PC-3 (cell line): ENCODE results near the gene CASQ2.

Experiments used
- EZH2phosphoT487 ChIP-seq: fragments of 300-600 bp; sonication (generic); IDR thresholded peaks from 2 replicates; pipeline ENCODE4 v1.6.1; 2018; ENCODE audit warnings: mild to moderate bottlenecking, antibody characterized with exemption, low read length, borderline replicate concordance
- TF ChIP-seq, protein P1 (sequence below): fragments of 300-600 bp; sonication (generic); conservative IDR thresholded peaks from 2 replicates; pipeline ENCODE4 v1.5.1; 2017; ENCODE audit warnings: antibody characterized with exemption, low read depth, mild to moderate bottlenecking, low read length

DNA sequence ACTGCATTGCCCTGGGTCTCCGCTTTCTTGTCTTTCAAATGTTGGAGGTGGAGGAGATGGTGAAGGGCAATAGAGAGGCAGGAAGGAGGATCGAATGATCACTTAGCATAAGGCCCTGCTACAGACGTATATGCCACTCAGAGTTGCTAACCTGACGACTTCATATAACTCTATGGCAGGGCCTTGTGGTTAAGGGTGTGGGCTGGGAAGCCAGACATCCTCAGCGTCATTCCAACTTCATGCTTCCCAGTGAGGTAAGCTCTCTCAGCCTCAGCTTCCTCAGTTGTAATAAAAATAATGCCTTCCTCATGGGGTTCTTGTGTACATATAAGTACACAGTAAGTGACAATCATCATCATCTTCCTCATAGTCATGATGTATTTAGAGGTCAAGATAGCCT is 54.6 kb downstream of the CASQ2 start:
- TF ChIP-seq, protein P1, sequence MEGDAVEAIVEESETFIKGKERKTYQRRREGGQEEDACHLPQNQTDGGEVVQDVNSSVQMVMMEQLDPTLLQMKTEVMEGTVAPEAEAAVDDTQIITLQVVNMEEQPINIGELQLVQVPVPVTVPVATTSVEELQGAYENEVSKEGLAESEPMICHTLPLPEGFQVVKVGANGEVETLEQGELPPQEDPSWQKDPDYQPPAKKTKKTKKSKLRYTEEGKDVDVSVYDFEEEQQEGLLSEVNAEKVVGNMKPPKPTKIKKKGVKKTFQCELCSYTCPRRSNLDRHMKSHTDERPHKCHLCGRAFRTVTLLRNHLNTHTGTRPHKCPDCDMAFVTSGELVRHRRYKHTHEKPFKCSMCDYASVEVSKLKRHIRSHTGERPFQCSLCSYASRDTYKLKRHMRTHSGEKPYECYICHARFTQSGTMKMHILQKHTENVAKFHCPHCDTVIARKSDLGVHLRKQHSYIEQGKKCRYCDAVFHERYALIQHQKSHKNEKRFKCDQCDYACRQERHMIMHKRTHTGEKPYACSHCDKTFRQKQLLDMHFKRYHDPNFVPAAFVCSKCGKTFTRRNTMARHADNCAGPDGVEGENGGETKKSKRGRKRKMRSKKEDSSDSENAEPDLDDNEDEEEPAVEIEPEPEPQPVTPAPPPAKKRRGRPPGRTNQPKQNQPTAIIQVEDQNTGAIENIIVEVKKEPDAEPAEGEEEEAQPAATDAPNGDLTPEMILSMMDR = no peak
- TF ChIP-seq EZH2phosphoT487 = no peak
